Stimulated activated CD4-positive, alpha-beta T cell treated with anti-CD3 and anti-CD28 coated beads, Interleukin-12 subunit alpha, Interleukin-12 subunit beta, amount 100 ng/mL, for 4 hours (primary cell): Measurements from ENCODE around the gene CFAP410.
A peak's percentile ranks its signal among the peaks of the same experiment; 100 is the strongest.
"Not testable (repeated sequence)": the region's sequence is repeated elsewhere in the genome, so short reads cannot be mapped to it uniquely, and the experiment has no call there.

Experiments
- DNase-seq: peaks from one replicate; pipeline ENCODE4 v3.0.0-alpha.2; 2020

CFAP410 gene

DNA sequence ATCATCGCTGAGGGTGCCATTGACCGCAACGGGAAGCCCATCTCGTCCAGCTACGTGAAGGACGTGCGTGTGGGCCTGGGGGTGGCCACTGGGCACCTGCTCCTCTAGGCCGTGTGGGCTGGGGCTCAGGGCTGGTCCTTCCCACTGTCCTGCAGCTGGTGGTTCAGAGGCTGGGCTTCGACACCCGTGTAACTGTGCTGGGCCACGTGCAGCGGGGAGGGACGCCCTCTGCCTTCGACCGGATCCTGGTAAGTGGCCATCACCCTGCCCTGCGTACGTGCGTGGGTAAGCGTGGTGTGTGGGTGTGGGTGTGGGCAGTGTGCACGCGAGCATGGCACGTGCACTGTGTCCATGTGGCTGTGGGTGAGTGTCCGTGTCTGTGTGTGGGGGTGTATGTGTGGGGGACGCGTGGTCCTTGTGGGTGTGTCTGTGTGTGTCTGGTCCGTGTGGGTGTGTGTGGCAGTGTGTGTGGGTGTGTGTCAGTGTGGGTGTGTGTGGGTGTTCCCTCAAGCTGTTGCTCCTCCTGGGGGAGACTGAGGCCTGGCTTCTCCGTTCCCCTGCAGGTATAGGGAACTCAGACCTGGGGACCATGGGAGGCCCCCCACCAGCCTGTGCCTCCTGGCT, 22.8 kb downstream of the CFAP410 start:
- DNase-seq: no peak

GRCh38 chr21:44315691-44316203, 23.4 kb downstream of the CFAP410 start:
- no peak for DNase-seq

- DNase-seq: no peak
These were observed 24.6 kb downstream of the CFAP410 start for GRCh38 chr21:44314561-44314960.

GRCh38 chr21:44314128-44314527, 25.1 kb downstream of the CFAP410 start:
- no peak for DNase-seq

DNA sequence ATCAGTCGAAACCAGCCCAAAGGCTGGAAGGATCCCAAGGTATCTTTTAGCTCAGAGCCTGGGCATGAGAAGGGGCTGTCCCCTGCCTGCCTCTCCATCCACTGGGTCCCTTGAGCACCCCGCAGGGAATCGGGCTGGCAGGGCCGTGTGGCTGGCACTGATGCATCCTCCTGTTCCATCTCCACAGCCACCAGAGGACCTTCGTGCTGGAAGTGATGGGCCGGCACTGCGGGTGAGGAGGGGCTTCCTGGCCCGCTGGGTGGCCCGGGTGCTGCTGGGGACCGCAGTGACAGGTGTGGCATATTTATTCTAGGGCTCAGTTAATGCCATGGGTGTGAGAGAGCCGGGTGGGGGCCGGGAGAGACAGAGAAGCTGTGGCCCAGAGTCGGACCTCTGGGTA, 25.7 kb downstream of the CFAP410 start:
- no peak for DNase-seq

- DNase-seq: no peak
These were observed 26.5 kb downstream of the CFAP410 start for GRCh38 chr21:44312716-44313115.

DNA sequence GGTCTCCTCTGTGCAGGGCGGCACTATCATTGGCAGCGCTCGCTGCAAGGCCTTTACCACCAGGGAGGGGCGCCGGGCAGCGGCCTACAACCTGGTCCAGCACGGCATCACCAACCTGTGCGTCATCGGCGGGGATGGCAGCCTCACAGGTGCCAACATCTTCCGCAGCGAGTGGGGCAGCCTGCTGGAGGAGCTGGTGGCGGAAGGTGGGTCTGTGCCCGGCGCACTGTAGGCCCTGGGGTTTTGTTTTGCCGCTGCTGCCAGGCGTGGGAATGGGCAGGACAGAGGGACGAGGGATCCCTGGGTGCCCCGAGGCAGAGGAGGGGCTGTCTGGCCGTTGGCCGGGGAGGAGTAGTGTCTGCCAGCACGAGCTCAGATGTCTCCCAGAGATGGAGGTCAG, 27.1 kb downstream of the CFAP410 start:
- no peak for DNase-seq

- no peak for DNase-seq
These were observed 28.3 kb downstream of the CFAP410 start for GRCh38 chr21:44310628-44311507.

GRCh38 chr21:44306936-44307704, 32.1 kb downstream of the CFAP410 start:
- DNase-seq: no peak

- DNase-seq: no peak
These were observed 33.5 kb downstream of the CFAP410 start for GRCh38 chr21:44305691-44306090.

- DNase-seq: peak; percentile 45
These were observed 34.3 kb downstream of the CFAP410 start for GRCh38 chr21:44304877-44305293.

GRCh38 chr21:44304011-44304616, 35.1 kb downstream of the CFAP410 start:
- DNase-seq: no peak

DNA sequence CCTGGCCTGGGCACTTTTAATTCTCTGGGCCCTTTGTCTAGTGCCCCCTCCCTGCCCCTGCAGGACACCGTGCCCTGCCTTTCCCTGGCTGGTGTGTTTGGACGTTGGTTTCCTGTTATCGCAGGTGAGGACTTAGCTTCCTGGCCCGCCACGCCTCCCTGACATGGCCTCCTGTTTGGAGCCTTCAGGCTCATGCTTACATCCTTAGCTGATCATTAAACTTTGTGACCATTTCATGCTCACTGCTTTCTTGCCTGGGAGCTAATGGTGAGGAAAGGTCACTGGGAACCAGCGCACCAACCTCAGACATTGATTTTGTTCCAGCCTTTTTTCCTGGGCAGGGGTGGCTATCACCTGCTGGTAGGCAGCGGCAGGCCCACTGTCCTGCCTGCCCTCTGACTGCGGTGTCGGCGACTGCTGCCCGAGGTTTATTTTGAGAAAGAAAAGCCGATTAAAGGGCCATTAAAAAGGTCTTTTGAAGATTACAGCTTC, 35.7 kb downstream of the CFAP410 start:
- no peak for DNase-seq

DNA sequence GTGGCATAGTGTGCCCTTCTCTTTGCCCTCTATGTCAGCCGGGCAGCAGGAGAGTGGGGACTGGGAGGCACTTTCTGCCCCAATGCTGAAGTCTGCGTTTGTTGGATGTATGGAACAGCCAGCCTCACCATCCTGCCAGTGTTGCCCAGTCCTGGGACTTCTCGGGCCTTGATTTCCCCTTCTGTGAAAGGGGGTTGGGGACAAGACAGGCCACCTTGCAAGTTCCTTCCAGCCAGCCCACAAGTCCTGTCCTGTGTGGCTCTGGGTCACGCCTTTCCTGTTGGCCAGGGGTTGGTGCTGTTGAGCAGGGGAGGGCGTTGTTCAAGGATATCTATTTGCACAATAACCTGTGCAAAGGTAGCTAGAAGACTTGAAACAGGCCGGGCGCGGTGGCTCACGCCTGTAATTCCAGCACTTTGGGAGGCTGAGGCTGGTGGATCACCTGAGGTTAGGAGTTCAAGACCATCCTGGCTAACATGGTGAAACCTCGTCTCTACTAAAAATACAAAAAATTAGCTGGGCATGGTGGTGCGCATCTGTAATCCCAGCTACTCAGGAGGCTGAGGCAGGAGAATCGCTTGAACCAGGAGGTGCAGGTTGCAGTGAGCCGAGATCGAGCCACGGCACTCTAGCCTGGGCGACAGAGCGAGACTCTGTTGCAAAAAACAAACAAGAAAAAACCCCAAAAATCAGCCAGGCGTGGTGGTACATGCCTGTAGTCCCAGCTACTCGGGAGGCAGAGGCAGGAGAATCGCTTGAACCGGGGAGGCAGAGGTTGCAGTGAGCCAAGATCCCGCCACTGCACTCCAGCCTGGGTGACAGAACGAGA, 36.4 kb downstream of the CFAP410 start:
- not testable (repeated sequence) for DNase-seq

GRCh38 chr21:44301961-44302406, 37.2 kb downstream of the CFAP410 start:
- DNase-seq: no peak

- DNase-seq: no peak
These were observed 38.0 kb downstream of the CFAP410 start for GRCh38 chr21:44301141-44301540.

- DNase-seq: peak; percentile 67
These were observed 38.8 kb downstream of the CFAP410 start for GRCh38 chr21:44300262-44300959.

GRCh38 chr21:44299458-44300261, 39.5 kb downstream of the CFAP410 start, which contains the start of gene PFKL:
PFKL (plus strand) TSS chr21:44300053; CDS start chr21:44300106, 53 bp downstream.
- DNase-seq: peak; percentile 66

DNA sequence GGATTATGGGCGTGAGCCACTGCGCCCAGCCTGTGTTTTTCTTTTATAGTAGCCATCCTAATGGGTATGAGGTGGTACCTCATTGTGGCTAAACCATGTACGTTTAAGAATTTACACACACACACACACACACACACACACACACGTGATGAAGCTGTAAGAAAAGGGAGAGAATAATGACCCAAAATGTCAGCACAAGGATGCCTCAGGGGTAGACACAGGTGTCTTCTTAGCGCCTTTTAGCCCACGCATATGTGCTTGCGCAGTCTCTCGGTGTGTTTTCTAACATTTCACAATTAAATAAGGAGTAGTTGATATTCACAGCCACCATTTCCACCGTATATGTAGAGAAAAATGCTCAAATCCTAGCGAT, 40.1 kb downstream of the CFAP410 start:
- no peak for DNase-seq

DNA sequence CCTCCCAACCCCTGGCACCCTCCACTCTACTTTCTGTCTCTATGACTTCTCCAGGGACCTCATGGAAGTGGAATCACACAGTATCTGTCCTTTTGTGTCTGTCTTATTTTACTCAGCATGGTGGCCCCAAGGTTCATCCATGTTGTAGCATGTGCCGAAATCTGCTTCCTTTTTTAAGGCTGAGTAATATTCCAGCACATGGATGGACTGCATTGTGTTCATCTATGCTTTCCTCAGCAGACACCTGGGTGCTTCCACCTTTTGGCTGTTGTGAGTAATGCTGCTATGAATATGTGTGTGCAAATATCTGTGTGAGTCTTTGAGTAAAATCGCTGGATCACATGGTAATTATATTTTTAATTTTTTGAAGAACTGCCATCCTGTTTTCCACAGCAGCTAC, 40.9 kb downstream of the CFAP410 start:
- DNase-seq: no peak
